Measurements from ENCODE around the gene C1orf116.

C1orf116 gene

GRCh38 chr1:207035877-207036551 lies 3.5 kb upstream of the C1orf116 start:
- DNase-seq (ENCODE audit: low read depth in 3 of 3, low spot score in 1 of 3): no peak

GRCh38 chr1:207034998-207035397 lies 2.4 kb upstream of the C1orf116 start:
- no peak for DNase-seq (ENCODE audit: low read depth in 3 of 3, low spot score in 1 of 3)

GRCh38 chr1:207034208-207034607 lies 1.7 kb upstream of the C1orf116 start:
- DNase-seq (ENCODE audit: low read depth in 3 of 3, low spot score in 1 of 3): no peak

- DNase-seq (ENCODE audit: low read depth in 3 of 3, low spot score in 1 of 3): no peak
Observed at GRCh38 chr1:207033302-207033701, 746 bp upstream of the C1orf116 start.

GRCh38 chr1:207031632-207032264 lies 808 bp downstream of the C1orf116 start:
- no peak for DNase-seq (ENCODE audit: low read depth in 3 of 3, low spot score in 1 of 3)

- no peak for DNase-seq (ENCODE audit: low read depth in 3 of 3, low spot score in 1 of 3)
Observed at GRCh38 chr1:207031016-207031415, 1.5 kb downstream of the C1orf116 start.

GRCh38 chr1:207030522-207031009 lies 2.0 kb downstream of the C1orf116 start:
- no peak for DNase-seq (ENCODE audit: low read depth in 3 of 3, low spot score in 1 of 3)

GRCh38 chr1:207029701-207030521 lies 2.6 kb downstream of the C1orf116 start:
- no peak for DNase-seq (ENCODE audit: low read depth in 3 of 3, low spot score in 1 of 3)

GRCh38 chr1:207028884-207029650 lies 3.5 kb downstream of the C1orf116 start:
- no peak for DNase-seq (ENCODE audit: low read depth in 3 of 3, low spot score in 1 of 3)

- no peak for DNase-seq (ENCODE audit: low read depth in 3 of 3, low spot score in 1 of 3)
Observed at GRCh38 chr1:207027921-207028320, 4.6 kb downstream of the C1orf116 start.

GRCh38 chr1:207027206-207027777 lies 5.3 kb downstream of the C1orf116 start:
- no peak for DNase-seq (ENCODE audit: low read depth in 3 of 3, low spot score in 1 of 3)

- DNase-seq (ENCODE audit: low read depth in 3 of 3, low spot score in 1 of 3): no peak
Observed at GRCh38 chr1:207026104-207026534, 6.4 kb downstream of the C1orf116 start.

GRCh38 chr1:207025146-207025880 lies 7.2 kb downstream of the C1orf116 start:
- no peak for DNase-seq (ENCODE audit: low read depth in 3 of 3, low spot score in 1 of 3)

- DNase-seq (ENCODE audit: low read depth in 3 of 3, low spot score in 1 of 3): no peak
Observed at GRCh38 chr1:207024202-207025145, 8.1 kb downstream of the C1orf116 start.

- DNase-seq (ENCODE audit: low read depth in 3 of 3, low spot score in 1 of 3): no peak
Observed at GRCh38 chr1:207022996-207023679, 9.4 kb downstream of the C1orf116 start.

GRCh38 chr1:207021876-207022596 lies 10.5 kb downstream of the C1orf116 start:
- DNase-seq (ENCODE audit: low read depth in 3 of 3, low spot score in 1 of 3): no peak

- no peak for DNase-seq (ENCODE audit: low read depth in 3 of 3, low spot score in 1 of 3)
Observed at GRCh38 chr1:207021139-207021861, 11.3 kb downstream of the C1orf116 start.
